GM12873 (cell line): ENCODE measurements around the gene AASS.

ENCODE experiments used
- CTCF ChIP-seq: IDR thresholded peaks from 2 replicates; pipeline ENCODE4 v1.5.1; 2012; ENCODE audit warnings: low read depth, mild to moderate bottlenecking, moderate library complexity, low read length, control low read depth; ENCODE audit not compliant: insufficient read depth; ENCODE audit errors: missing control alignments

The AASS gene

GRCh38 chr7:122064971-122065370, 79.1 kb downstream of the AASS start:
- TF ChIP-seq CTCF: no peak

GRCh38 chr7:122063146-122063545, 80.9 kb downstream of the AASS start:
- TF ChIP-seq CTCF: no peak

- no peak for TF ChIP-seq CTCF
Observed at GRCh38 chr7:122059542-122059941, 84.5 kb downstream of the AASS start.

GRCh38 chr7:122056977-122057376, 87.1 kb downstream of the AASS start:
- no peak for TF ChIP-seq CTCF

GRCh38 chr7:122055073-122055472, 89.0 kb downstream of the AASS start:
- TF ChIP-seq CTCF: no peak

GRCh38 chr7:122054393-122054792, 89.7 kb downstream of the AASS start:
- no peak for TF ChIP-seq CTCF

GRCh38 chr7:122046402-122046801, 97.6 kb downstream of the AASS start:
- TF ChIP-seq CTCF: no peak

- TF ChIP-seq CTCF: no peak
Observed at GRCh38 chr7:122040147-122040546, 103.9 kb downstream of the AASS start.
